K562 (cell line): ENCODE data around the gene ADGRL3. TPM values are rescaled to one million over a fixed set of nuclear protein-coding genes. Genes with fewer than 3 reads are reported as not detected.

Experiments used
- ILF3 ChIP-seq: fragments of 450-650 bp; IDR thresholded peaks from 2 replicates; pipeline ENCODE4 v1.6.1; 2018; ENCODE audit warnings: antibody characterized with exemption, mild to moderate bottlenecking, moderate library complexity, borderline replicate concordance
- PCBP1 ChIP-seq: fragments of 200-400 bp; formaldehyde crosslinking; IDR thresholded peaks from 2 replicates; pipeline ENCODE4 v1.6.1; 2018; ENCODE audit warnings: mild to moderate bottlenecking, low read depth, low read length; ENCODE audit not compliant: poor library complexity, severe bottlenecking
- PRMT5 ChIP-seq: sonication (generic); formaldehyde crosslinking; IDR thresholded peaks from 2 replicates; pipeline ENCODE4 v1.5.0; 2020; ENCODE audit warnings: missing genetic modification reagents
- PYGO2 ChIP-seq: fragments of 450-650 bp; IDR thresholded peaks from 2 replicates; pipeline ENCODE4 v1.6.1; 2016; ENCODE audit warnings: mild to moderate bottlenecking, missing genetic modification characterization, moderate library complexity, missing compliant biosample characterization
- RFX5 ChIP-seq: IDR thresholded peaks from 2 replicates; pipeline ENCODE4 v1.6.1; 2011; ENCODE audit warnings: low read depth, mild to moderate bottlenecking, improper control_type of control experiment, low read length
- SIN3A ChIP-seq, 2 experiments: fragments of 150-350 bp in 1 of 2; IDR thresholded peaks; 2 replicates each; pipeline ENCODE4 v1.6.1; 2011 to 2016; ENCODE audit warnings: borderline replicate concordance in 2 of 2, low read depth in 2 of 2, low read length in 2 of 2, mild to moderate bottlenecking in 2 of 2, moderate library complexity in 2 of 2; ENCODE audit not compliant: control insufficient read depth in 1 of 2
- SIN3B ChIP-seq: fragments of 450-650 bp; IDR thresholded peaks from 2 replicates; pipeline ENCODE4 v1.6.1; 2017; ENCODE audit warnings: low read depth, mild to moderate bottlenecking, moderate library complexity
- ZC3H4 ChIP-seq: sonication (generic); formaldehyde crosslinking; IDR thresholded peaks from 2 replicates; pipeline ENCODE4 v1.9.0; 2021; ENCODE audit warnings: missing genetic modification reagents, borderline replicate concordance
- polyA plus RNA-seq, 8 experiments: library from polyadenylated mRNA; depleted of rRNA in 4 of 8; stranded (reverse) in 5 of 8; unstranded in 3 of 8; fragments of >200 nt; fragmentation: Nextera tagmentation in 2 of 8; fragmentation: Illumina TruSeq in 1 of 8; extraction: Ambion mirVana in 2 of 8; extraction: Trizol in 1 of 8; gene quantifications; 2 replicates each; pipeline versions ENCODE4 v1.2.1 to v1.2.3, GENCODE V29; 2011 to 2014; ENCODE audit warnings: inconsistent platforms in 1 of 8, missing spikeins in 1 of 8
- total RNA-seq, 7 experiments: library from RNA; depleted of rRNA in 6 of 7; stranded (reverse); fragments of >200 nt in 6 of 7; fragmentation: Illumina TruSeq in 2 of 7; extraction: Trizol in 2 of 7; gene quantifications; 2 replicates each; pipeline versions ENCODE4 v1.2.1 to v1.2.3, GENCODE V29; 2011 to 2021; ENCODE audit warnings: low replicate concordance in 1 of 7
- TF ChIP-seq, protein P1 (sequence below): sonication (generic); formaldehyde crosslinking; IDR thresholded peaks from 2 replicates; pipeline ENCODE4 v1.8.0; 2022; ENCODE audit warnings: missing genetic modification reagents, mild to moderate bottlenecking, borderline replicate concordance
- TF ChIP-seq, protein P2 (sequence below): fragments of 250-450 bp; sonication (Bioruptor Pico); IDR thresholded peaks from 2 replicates; pipeline ENCODE4 v1.5.1; 2021; ENCODE audit warnings: mild to moderate bottlenecking

The ADGRL3 gene
- total and polyA plus RNA-seq, 9 of the 15 experiments (the other 6 are each of a cell fraction or from before 2014, with no cell fraction given): 0.03 to 0.14 (median 0.04) TPM; not detected in 2

DNA sequence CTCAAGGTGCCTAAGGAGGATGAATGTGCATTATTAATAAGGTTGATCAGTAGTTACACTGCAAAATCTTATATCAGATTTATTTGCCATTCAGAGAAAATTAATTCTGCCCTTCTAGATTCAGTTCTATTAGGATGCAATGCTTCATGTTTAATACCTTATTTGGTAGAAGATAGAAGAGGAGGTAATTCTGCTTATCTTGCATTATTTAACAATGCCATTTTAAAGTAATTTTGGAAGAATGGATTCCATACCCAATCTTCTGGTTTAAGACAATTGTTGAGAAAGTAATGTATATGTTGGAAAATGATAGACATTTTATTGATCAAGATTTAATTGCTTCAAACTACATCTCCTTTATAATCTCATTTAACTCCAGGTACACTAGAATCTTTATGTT is 360.9 kb downstream of the ADGRL3 start (continued):
- TF ChIP-seq, protein P1, sequence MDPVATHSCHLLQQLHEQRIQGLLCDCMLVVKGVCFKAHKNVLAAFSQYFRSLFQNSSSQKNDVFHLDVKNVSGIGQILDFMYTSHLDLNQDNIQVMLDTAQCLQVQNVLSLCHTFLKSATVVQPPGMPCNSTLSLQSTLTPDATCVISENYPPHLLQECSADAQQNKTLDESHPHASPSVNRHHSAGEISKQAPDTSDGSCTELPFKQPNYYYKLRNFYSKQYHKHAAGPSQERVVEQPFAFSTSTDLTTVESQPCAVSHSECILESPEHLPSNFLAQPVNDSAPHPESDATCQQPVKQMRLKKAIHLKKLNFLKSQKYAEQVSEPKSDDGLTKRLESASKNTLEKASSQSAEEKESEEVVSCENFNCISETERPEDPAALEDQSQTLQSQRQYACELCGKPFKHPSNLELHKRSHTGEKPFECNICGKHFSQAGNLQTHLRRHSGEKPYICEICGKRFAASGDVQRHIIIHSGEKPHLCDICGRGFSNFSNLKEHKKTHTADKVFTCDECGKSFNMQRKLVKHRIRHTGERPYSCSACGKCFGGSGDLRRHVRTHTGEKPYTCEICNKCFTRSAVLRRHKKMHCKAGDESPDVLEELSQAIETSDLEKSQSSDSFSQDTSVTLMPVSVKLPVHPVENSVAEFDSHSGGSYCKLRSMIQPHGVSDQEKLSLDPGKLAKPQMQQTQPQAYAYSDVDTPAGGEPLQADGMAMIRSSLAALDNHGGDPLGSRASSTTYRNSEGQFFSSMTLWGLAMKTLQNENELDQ: no peak
- no peak for TF ChIP-seq PYGO2 (tag)
- TF ChIP-seq RFX5: no peak
- no peak for TF ChIP-seq PCBP1
- no peak for TF ChIP-seq SIN3A (IDR thresholded peaks at IDR 0.05; ENCODE audit: borderline replicate concordance in 2 of 2, control insufficient read depth in 1 of 2, low read depth in 2 of 2, low read length in 2 of 2)
- TF ChIP-seq PRMT5 (CRISPR knock-in tag): no peak
- TF ChIP-seq, protein P2, sequence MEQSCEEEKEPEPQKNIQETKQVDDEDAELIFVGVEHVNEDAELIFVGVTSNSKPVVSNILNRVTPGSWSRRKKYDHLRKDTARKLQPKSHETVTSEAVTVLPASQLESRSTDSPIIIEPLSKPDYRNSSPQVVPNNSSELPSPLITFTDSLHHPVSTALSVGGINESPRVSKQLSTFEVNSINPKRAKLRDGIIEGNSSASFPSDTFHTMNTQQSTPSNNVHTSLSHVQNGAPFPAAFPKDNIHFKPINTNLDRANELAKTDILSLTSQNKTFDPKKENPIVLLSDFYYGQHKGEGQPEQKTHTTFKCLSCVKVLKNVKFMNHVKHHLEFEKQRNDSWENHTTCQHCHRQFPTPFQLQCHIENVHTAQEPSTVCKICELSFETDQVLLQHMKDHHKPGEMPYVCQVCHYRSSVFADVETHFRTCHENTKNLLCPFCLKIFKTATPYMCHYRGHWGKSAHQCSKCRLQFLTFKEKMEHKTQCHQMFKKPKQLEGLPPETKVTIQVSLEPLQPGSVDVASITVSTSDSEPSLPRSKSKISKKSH (CRISPR knock-in tag): no peak
- no peak for TF ChIP-seq ILF3
- no peak for TF ChIP-seq SIN3B
- TF ChIP-seq ZC3H4: no peak
